GM21576 (cell line): ENCODE results near the gene MED1.
A peak's percentile ranks its signal among the peaks of the same experiment; 100 is the strongest.
"Not testable (repeated sequence)": the region's sequence is repeated elsewhere in the genome, so short reads cannot be mapped to it uniquely, and the experiment has no call there.

ENCODE experiments used
- ATAC-seq: cut with Tn5 transposase; IDR thresholded peaks from one replicate; pipeline ENCODE4 v1.9.1; 2021; ENCODE audit warnings: mild to moderate bottlenecking, moderate library complexity; ENCODE audit not compliant: unreplicated experiment

Gene MED1

GRCh38 chr17:39416141-39416540, 34.9 kb downstream of the MED1 start:
- ATAC-seq, result no peak

GRCh38 chr17:39410279-39410678, 40.8 kb downstream of the MED1 start:
- no peak for ATAC-seq

GRCh38 chr17:39408360-39408759, 42.7 kb downstream of the MED1 start:
- ATAC-seq, result no peak

- ATAC-seq, result no peak
Observed at GRCh38 chr17:39406951-39407350, 44.1 kb downstream of the MED1 start.

GRCh38 chr17:39405436-39405835, 45.6 kb downstream of the MED1 start:
- ATAC-seq, result no peak

GRCh38 chr17:39404542-39405378, 46.3 kb downstream of the MED1 start:
- no peak for ATAC-seq

- no peak for ATAC-seq
Observed at GRCh38 chr17:39402890-39403605, 48.0 kb downstream of the MED1 start.

GRCh38 chr17:39402244-39402889, 48.7 kb downstream of the MED1 start:
- ATAC-seq, result peak; percentile 53

- peak; percentile 61 for ATAC-seq
Observed at GRCh38 chr17:39401412-39402243, 49.4 kb downstream of the MED1 start, which contains the start of gene FBXL20. Gene FBXL20, minus strand, starts transcription at chr17:39401626. Its CDS starts 224 bp downstream, at chr17:39401402.

GRCh38 chr17:39400547-39401411, 50.3 kb downstream of the MED1 start:
- ATAC-seq, result peak; percentile 19

- no peak for ATAC-seq
Observed at GRCh38 chr17:39399791-39400190, 51.3 kb downstream of the MED1 start.

- ATAC-seq, result no peak
Observed at GRCh38 chr17:39393736-39394135, 57.3 kb downstream of the MED1 start.

GRCh38 chr17:39391448-39391847, 59.6 kb downstream of the MED1 start:
- no peak for ATAC-seq

GRCh38 chr17:39385040-39385439, 66.0 kb downstream of the MED1 start:
- no peak for ATAC-seq

GRCh38 chr17:39380144-39380543, 70.9 kb downstream of the MED1 start:
- no peak for ATAC-seq

GRCh38 chr17:39376434-39376833, 74.6 kb downstream of the MED1 start:
- ATAC-seq, result no peak

GRCh38 chr17:39367805-39368204, 83.3 kb downstream of the MED1 start:
- ATAC-seq, result not testable (repeated sequence)

GRCh38 chr17:39365872-39366271, 85.2 kb downstream of the MED1 start:
- ATAC-seq, result no peak

GRCh38 chr17:39365242-39365641, 85.8 kb downstream of the MED1 start:
- ATAC-seq, result no peak
